Left lobe of liver (tissue), 2 donors: ENCODE data around the gene ALOX15. TPM values are rescaled to one million over a fixed set of nuclear protein-coding genes. Genes with fewer than 3 reads are reported as not detected.

ENCODE experiments used
- ATAC-seq: fragments of 200-7000 bp; cut with Tn5 transposase; one replicate; pipeline ENCODE4 v1.9.1; 2020; ENCODE audit warnings: mild to moderate bottlenecking, moderate library complexity
- DNase-seq: peaks from one replicate; pipeline ENCODE4 v3.0.0-alpha.2; 2020; ENCODE audit warnings: low spot score
- total RNA-seq: library from RNA; stranded (reverse); gene quantifications from one replicate; pipeline ENCODE4 v1.2.1, GENCODE V29; 2021
- donor health status: DM: no; HTN: no; CAD: no; lungs with moderate emphysema.
- donor health status: DM: no; HTN: yes; CAD: no.

ALOX15 gene
- total RNA-seq, 1 donor from 2014 or later: 0.70 TPM

DNA sequence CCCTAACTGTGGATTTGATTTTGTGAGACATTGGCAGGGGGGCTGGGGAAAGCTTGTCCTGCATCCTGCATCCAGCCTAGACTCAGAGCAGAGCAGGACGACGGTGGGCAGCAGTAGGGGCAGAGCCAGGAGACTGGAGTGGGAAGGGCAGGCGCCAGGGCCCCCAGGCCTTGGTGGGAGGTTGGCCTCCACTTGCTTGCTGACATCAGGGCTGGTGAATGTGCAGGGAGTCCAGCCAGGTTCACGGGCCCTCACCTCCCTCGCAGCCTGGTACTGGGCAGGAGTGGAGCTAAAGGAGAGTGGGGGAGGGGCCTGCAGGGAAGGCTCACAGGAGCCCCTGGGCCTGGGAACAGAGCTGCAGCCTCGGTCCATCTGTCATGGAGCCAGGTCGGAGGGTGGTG is 59.4 kb downstream of the ALOX15 start:
- DNase-seq: no peak
- no peak for ATAC-seq

Other genes starting within 250 kb of the ALOX15 start
- not detected for gene SPNS3, start 207.7 kb downstream of the ALOX15 start, total RNA-seq
- gene SPNS2, start 142.8 kb downstream of the ALOX15 start, total RNA-seq: 11.4 TPM
- gene MYBBP1A, start 86.3 kb downstream of the ALOX15 start, total RNA-seq: 18.5 TPM
- gene GGT6, start 81.1 kb downstream of the ALOX15 start, total RNA-seq: 0.35 TPM
- not detected for gene SMTNL2, start 57.1 kb downstream of the ALOX15 start, total RNA-seq
- gene PELP1, start 62.5 kb upstream of the ALOX15 start, total RNA-seq: 17.5 TPM
- 26.2 TPM for gene ARRB2, start 69.0 kb upstream of the ALOX15 start, total RNA-seq
- 13.3 TPM for gene MED11, start 89.8 kb upstream of the ALOX15 start, total RNA-seq
- gene ZMYND15, start 98.2 kb upstream of the ALOX15 start, total RNA-seq: 0.63 TPM
- gene CXCL16, start 98.2 kb upstream of the ALOX15 start, total RNA-seq: 14.5 TPM
- gene TM4SF5, start 130.2 kb upstream of the ALOX15 start, total RNA-seq: 79.0 TPM
- gene VMO1, start 144.7 kb upstream of the ALOX15 start, total RNA-seq: 8.2 TPM
- gene GLTPD2, start 147.3 kb upstream of the ALOX15 start, total RNA-seq: 28.0 TPM
- gene PSMB6, start 154.5 kb upstream of the ALOX15 start, total RNA-seq: 79.1 TPM
- 8.5 TPM for gene PLD2, start 165.5 kb upstream of the ALOX15 start, total RNA-seq
- gene MINK1, start 191.7 kb upstream of the ALOX15 start, total RNA-seq: 34.1 TPM